HCT116 (cell line): ENCODE results near the gene SLC52A3. TPM values are rescaled to one million over a fixed set of nuclear protein-coding genes. Genes with fewer than 3 reads are reported as not detected.

Source experiments
- ATAC-seq: fragments of 200-7000 bp; cut with Tn5 transposase; 2 replicates; pipeline ENCODE4 v1.9.1; 2020; ENCODE audit warnings: mild to moderate bottlenecking, moderate library complexity
- BruUV-seq: library from RNA; stranded (reverse); fragments of 400-500 nt; replicated peaks from 2 replicates; lab custom pipeline; 2021; lab: Mats Ljungman, UMichigan
- CTCF ChIA-PET: fragments of 300-600 bp; sonication (Branson Sonifier 250); formaldehyde crosslinking; loops from one replicate; lab custom pipeline; 2021; ENCODE audit warnings: antibody characterized with exemption; lab: Charles Lee
- POLR2A ChIA-PET: fragments of 300-600, 350-600 bp; sonication (Branson Sonifier 250); formaldehyde crosslinking; loops from one replicate; lab custom pipeline; 2021; ENCODE audit warnings: antibody characterized with exemption; lab: Charles Lee
- RAD21 ChIA-PET, 2 experiments: fragments of 300-600 bp; sonication (Branson Sonifier 250); formaldehyde crosslinking; loops; one replicate each; lab custom pipeline; 2023; ENCODE audit warnings: low total read pairs in 2 of 2; ENCODE audit not compliant: uncharacterized antibody in 2 of 2, unreplicated experiment in 2 of 2, low non-redundant PET in 1 of 2; lab: Charles Lee
- DNase-seq: peaks from one replicate; pipeline ENCODE4 v3.0.0-alpha.2; 2010; ENCODE audit warnings: low read depth, low spot score
- H2AFZ ChIP-seq: fragments of 200-600 bp; shearing (Covaris generic), sonication (generic); 2 replicates; pipeline ENCODE4 v1.6.1; 2017; ENCODE audit warnings: low read depth, mixed run types, mixed read lengths, antibody characterized with exemption, low read length; ENCODE audit not compliant: poor library complexity, severe bottlenecking
- H3K27ac ChIP-seq: 2 replicates; pipeline ENCODE4 v1.5.1; 2012; ENCODE audit warnings: low read depth, low read length
- H3K27me3 ChIP-seq: fragments of 200-600 bp; sonication (generic); 2 replicates; pipeline ENCODE4 v1.6.1; 2016; ENCODE audit warnings: mixed run types, low read length, mixed read lengths; ENCODE audit not compliant: insufficient read depth
- H3K36me3 ChIP-seq, 2 experiments: fragments of 200-500 bp in 1 of 2; fragments of 200-600 bp in 1 of 2; sonication (Bioruptor generic) in 1 of 2; sonication (generic) in 1 of 2; 2 replicates each; pipeline versions ENCODE4 v1.5.1 to v1.6.1; 2014 to 2016; ENCODE audit warnings: low read length in 2 of 2, inconsistent platforms in 1 of 2, mixed read lengths in 1 of 2, mixed run types in 1 of 2; ENCODE audit not compliant: insufficient read depth in 2 of 2, control insufficient read depth in 1 of 2
- H3K4me1 ChIP-seq, 2 experiments: fragments of 200-600 bp in 1 of 2; sonication (generic) in 1 of 2; 2 replicates each; pipeline versions ENCODE4 v1.5.1 to v1.6.1; 2012 to 2017; ENCODE audit warnings: low read length in 2 of 2, inconsistent platforms in 1 of 2, mild to moderate bottlenecking in 1 of 2, mixed read lengths in 1 of 2, mixed run types in 1 of 2, moderate library complexity in 1 of 2; ENCODE audit not compliant: insufficient read depth in 2 of 2, control insufficient read depth in 1 of 2
- H3K4me2 ChIP-seq: fragments of 200-600 bp; sonication (generic); 2 replicates; pipeline ENCODE4 v1.6.1; 2017; ENCODE audit warnings: mixed run types, low read length, mixed read lengths
- H3K4me3 ChIP-seq, 2 experiments: fragments of 200-600 bp in 1 of 2; sonication (generic) in 1 of 2; replicated peaks in 1 of 2; 2 replicates each; pipeline ENCODE4 v1.5.1; 2011 to 2016; ENCODE audit warnings: low read length in 2 of 2, control low read depth in 1 of 2, low read depth in 1 of 2, mild to moderate bottlenecking in 1 of 2, mixed read lengths in 1 of 2, mixed run types in 1 of 2
- H3K79me2 ChIP-seq: fragments of 200-600 bp; sonication (generic); 2 replicates; pipeline ENCODE4 v1.6.1; 2017; ENCODE audit warnings: mild to moderate bottlenecking, mixed run types, low read length, moderate library complexity, mixed read lengths; ENCODE audit not compliant: insufficient read depth
- H3K9ac ChIP-seq: fragments of 200-600 bp; sonication (generic); 2 replicates; pipeline ENCODE4 v1.6.1; 2016; ENCODE audit warnings: low read length, mixed read lengths
- H3K9me2 ChIP-seq: fragments of 200-600 bp; sonication (generic), shearing (Covaris generic); 2 replicates; pipeline ENCODE4 v1.6.1; 2017; ENCODE audit warnings: mixed run types, mild to moderate bottlenecking, moderate library complexity; ENCODE audit not compliant: insufficient read depth
- H3K9me3 ChIP-seq, 2 experiments: fragments of 200-500 bp in 1 of 2; fragments of 200-600 bp in 1 of 2; sonication (Bioruptor generic) in 1 of 2; sonication (generic) in 1 of 2; 2 replicates each; pipeline ENCODE4 v1.6.1; 2014 to 2017; ENCODE audit warnings: low read length in 2 of 2, mixed read lengths in 2 of 2, inconsistent platforms in 1 of 2, low read depth in 1 of 2, mild to moderate bottlenecking in 1 of 2, mixed run types in 1 of 2, moderate library complexity in 1 of 2; ENCODE audit not compliant: control insufficient read depth in 1 of 2, insufficient read depth in 1 of 2
- H4K20me1 ChIP-seq: fragments of 200-600 bp; sonication (generic), shearing (Covaris generic); 2 replicates; pipeline ENCODE4 v1.6.1; 2017; ENCODE audit warnings: mixed run types, mild to moderate bottlenecking, moderate library complexity; ENCODE audit not compliant: insufficient read depth
- ATF3 ChIP-seq: IDR thresholded peaks from 2 replicates; pipeline ENCODE4 v1.6.1; 2012
- CBX3 ChIP-seq: IDR thresholded peaks from 2 replicates; pipeline ENCODE4 v1.6.1; 2012; ENCODE audit warnings: low read depth
- CEBPB ChIP-seq: IDR thresholded peaks from 2 replicates; pipeline ENCODE4 v1.6.1; 2012; ENCODE audit warnings: low read depth
- CTCF ChIP-seq, 3 experiments: fragments of 200-600 bp in 1 of 3; sonication (generic) in 1 of 3; IDR thresholded peaks in 2 of 3; conservative IDR thresholded peaks in 1 of 3; 2 replicates each; pipeline ENCODE4 v1.5.1; 2012 to 2017; ENCODE audit warnings: low read depth in 2 of 3, low read length in 2 of 3, antibody characterized with exemption in 1 of 3, borderline replicate concordance in 1 of 3, control low read depth in 1 of 3, mild to moderate bottlenecking in 1 of 3, mixed read lengths in 1 of 3, mixed run types in 1 of 3, moderate library complexity in 1 of 3; ENCODE audit not compliant: insufficient read depth in 1 of 3
- ELF1 ChIP-seq: IDR thresholded peaks from 2 replicates; pipeline ENCODE4 v1.6.1; 2012; ENCODE audit warnings: low read depth, borderline replicate concordance
- EZH2 ChIP-seq: fragments of 200-600 bp; sonication (generic); IDR thresholded peaks from 2 replicates; pipeline ENCODE4 v1.6.1; 2017; ENCODE audit warnings: antibody characterized with exemption, mixed run types
- EZH2phosphoT487 ChIP-seq: fragments of 200-600 bp; IDR thresholded peaks from 2 replicates; pipeline ENCODE4 v1.6.1; 2018; ENCODE audit warnings: antibody characterized with exemption, borderline replicate concordance
- JUND ChIP-seq: IDR thresholded peaks from 2 replicates; pipeline ENCODE4 v1.6.1; 2012
- POLR2AphosphoS5 ChIP-seq: IDR thresholded peaks from 2 replicates; pipeline ENCODE4 v1.6.1; 2011; ENCODE audit warnings: mild to moderate bottlenecking, low read depth, low read length, moderate library complexity
- RAD21 ChIP-seq: IDR thresholded peaks from 2 replicates; pipeline ENCODE4 v1.6.1; 2012; ENCODE audit warnings: low read depth, mild to moderate bottlenecking
- REST ChIP-seq: IDR thresholded peaks from 2 replicates; pipeline ENCODE4 v1.6.1; 2012; ENCODE audit warnings: low read depth
- SIN3A ChIP-seq: IDR thresholded peaks from 2 replicates; pipeline ENCODE4 v1.6.1; 2012; ENCODE audit warnings: low read depth
- SP1 ChIP-seq: IDR thresholded peaks from 2 replicates; pipeline ENCODE4 v1.6.1; 2012; ENCODE audit warnings: low read depth
- YY1 ChIP-seq: IDR thresholded peaks from 2 replicates; pipeline ENCODE4 v1.6.1; 2011; ENCODE audit warnings: low read length, low read depth, moderate library complexity, mild to moderate bottlenecking; ENCODE audit not compliant: insufficient replicate concordance; ENCODE audit errors: extremely low read depth
- intact Hi-C: fragments of 100-400 bp; cut with micrococcal nuclease; formaldehyde crosslinking; loops from 2 replicates; pipeline ENCODE4 v1.10.0; 2022
- total RNA-seq: library from RNA; stranded (reverse); gene quantifications from one replicate; pipeline ENCODE4 v1.2.1, GENCODE V29; 2021; ENCODE audit not compliant: unreplicated experiment
- TF ChIP-seq, protein P1 (sequence below): IDR thresholded peaks from 2 replicates; pipeline ENCODE4 v1.6.1; 2012
- TF ChIP-seq, protein P2 (sequence below): IDR thresholded peaks from 2 replicates; pipeline ENCODE4 v1.6.1; 2011; ENCODE audit warnings: mild to moderate bottlenecking, low read length, moderate library complexity; ENCODE audit not compliant: insufficient replicate concordance; ENCODE audit errors: extremely low read depth

Gene SLC52A3
- total RNA-seq, 1 experiment from 2014 or later = 10.2 TPM

DNA sequence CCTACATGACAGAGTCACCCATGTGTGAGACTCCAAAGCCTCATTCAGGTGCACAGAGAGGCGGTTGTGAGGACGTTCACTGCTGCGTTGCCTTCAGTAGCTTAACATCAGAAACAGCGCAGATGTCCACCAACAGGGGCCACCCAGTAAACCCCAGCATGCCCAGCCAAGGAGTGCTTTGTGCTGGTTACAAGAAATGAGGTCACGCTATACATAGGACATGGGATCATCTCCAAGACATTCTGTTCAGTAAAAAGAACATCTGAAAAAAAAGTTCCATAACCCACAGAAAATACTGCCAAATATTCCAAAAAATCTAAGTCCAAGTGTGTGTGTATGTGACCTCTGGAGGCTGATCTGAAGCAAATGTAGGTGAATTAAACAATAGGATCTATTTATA lies 16.0 kb downstream of the SLC52A3 start:
- no peaks in the 10 kb centered on the region for H3K9me2 ChIP-seq
- TF ChIP-seq CTCF (IDR thresholded peaks at IDR 0.05 in 2 of 3, conservative IDR thresholded peaks at IDR 0.05 in 1 of 3; ENCODE audit: borderline replicate concordance in 1 of 3, insufficient read depth in 1 of 3, low read depth in 2 of 3, low read length in 2 of 3) (no peak), REST (no peak), YY1 (no peak), SP1 (no peak), EZH2phosphoT487 (no peak), ATF3 (no peak), RAD21 (no peak), JUND (no peak), POLR2AphosphoS5 (no peak), SIN3A (no peak), CEBPB (no peak), CBX3 (no peak), EZH2 (no peak), ELF1 (no peak)
- TF ChIP-seq, protein P1, sequence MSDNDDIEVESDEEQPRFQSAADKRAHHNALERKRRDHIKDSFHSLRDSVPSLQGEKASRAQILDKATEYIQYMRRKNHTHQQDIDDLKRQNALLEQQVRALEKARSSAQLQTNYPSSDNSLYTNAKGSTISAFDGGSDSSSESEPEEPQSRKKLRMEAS = no peak
- TF ChIP-seq, protein P2, sequence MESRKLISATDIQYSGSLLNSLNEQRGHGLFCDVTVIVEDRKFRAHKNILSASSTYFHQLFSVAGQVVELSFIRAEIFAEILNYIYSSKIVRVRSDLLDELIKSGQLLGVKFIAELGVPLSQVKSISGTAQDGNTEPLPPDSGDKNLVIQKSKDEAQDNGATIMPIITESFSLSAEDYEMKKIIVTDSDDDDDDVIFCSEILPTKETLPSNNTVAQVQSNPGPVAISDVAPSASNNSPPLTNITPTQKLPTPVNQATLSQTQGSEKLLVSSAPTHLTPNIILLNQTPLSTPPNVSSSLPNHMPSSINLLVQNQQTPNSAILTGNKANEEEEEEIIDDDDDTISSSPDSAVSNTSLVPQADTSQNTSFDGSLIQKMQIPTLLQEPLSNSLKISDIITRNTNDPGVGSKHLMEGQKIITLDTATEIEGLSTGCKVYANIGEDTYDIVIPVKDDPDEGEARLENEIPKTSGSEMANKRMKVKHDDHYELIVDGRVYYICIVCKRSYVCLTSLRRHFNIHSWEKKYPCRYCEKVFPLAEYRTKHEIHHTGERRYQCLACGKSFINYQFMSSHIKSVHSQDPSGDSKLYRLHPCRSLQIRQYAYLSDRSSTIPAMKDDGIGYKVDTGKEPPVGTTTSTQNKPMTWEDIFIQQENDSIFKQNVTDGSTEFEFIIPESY = no peak
- H4K20me1 ChIP-seq = no peaks in the 10 kb centered on the region
- no peak for ATAC-seq
- H2AFZ ChIP-seq = no peak overlapping the region
- no TSS peak for BruUV-seq
- ChIA-PET RAD21 (no interaction called here), POLR2A (no interaction called here), CTCF (interaction anchor here (1.0 kb wide), 1 partner anchor 10 kb away, joined by 3 read pairs; no protein-coding TSS in a partner anchor)
- H3K9me3 ChIP-seq = no peaks in the 10 kb centered on the region
- intact Hi-C loops = no loop called here
- no peak for DNase-seq
- H3K4me1 ChIP-seq = no peaks in the 10 kb centered on the region
- H3K4me2 ChIP-seq = no peak overlapping the region
- no peak overlapping the region for H3K9ac ChIP-seq
- no peak overlapping the region for H3K27ac ChIP-seq
- no peak overlapping the region for H3K4me3 ChIP-seq
- H3K36me3 ChIP-seq = no peaks in the 10 kb centered on the region
- H3K79me2 ChIP-seq = no peaks in the 10 kb centered on the region
- H3K27me3 ChIP-seq = no peaks in the 10 kb centered on the region
